KG1 (cell line): ENCODE measurements around the gene NADK.
"Not testable (repeated sequence)": the region's sequence is repeated elsewhere in the genome, so short reads cannot be mapped to it uniquely, and the experiment has no call there.

Source experiments
- DNase-seq: peaks from one replicate; lab custom pipeline; 2025; lab: John Stamatoyannopoulos, UW

Gene NADK

DNA sequence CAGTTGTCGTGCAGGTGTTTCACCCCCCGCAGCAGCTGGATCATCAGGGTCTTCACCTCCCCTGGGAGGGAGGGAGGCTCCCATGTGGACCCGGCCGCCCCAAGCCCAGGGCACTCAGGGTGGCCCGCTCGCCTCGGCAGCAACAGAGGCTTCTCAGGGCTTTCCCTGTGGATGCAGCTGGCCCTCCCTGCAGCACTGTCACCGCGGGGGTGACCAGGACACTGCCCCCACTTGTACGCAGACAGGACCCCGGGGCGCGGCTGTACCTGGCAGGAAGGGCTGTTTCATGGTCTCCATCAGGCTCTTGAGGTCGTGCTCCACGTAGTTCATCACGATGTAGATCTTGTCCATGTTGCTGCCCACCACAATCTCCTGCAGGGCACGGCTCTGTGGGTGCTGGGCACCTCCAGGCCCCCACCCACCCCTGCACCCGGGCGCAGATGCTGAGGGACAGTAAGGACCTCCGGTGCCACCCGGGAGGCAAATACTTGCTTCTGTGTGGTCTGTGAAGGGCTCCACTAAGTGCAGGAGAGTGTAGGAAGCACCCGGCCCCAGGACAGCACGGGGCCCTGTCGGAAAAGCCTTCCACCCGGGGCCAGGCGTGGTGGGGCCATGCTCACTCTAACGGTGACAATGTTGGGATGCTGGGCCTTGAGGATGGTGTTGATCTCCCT, 73.8 kb downstream of the NADK start:
- DNase-seq, result not testable (repeated sequence)

DNA sequence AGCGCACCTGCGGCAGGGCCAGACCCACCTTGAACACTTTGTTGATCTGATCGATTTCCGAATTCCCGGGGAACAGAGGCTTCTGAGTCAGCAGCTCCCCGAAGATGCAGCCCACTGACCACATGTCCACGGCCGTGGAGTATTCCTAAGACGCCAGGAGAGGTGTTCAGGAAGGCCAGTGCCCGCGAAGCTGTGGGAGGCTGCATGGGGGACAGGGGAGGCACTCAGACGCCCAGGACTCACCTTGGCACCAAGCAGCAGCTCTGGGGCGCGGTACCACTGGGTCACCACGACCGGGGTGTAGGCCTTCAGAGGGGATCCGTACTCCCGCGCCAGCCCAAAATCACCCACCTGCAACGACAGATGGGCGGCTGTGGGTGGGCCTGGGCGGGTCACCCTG, 74.5 kb downstream of the NADK start:
- DNase-seq, result no peak

DNA sequence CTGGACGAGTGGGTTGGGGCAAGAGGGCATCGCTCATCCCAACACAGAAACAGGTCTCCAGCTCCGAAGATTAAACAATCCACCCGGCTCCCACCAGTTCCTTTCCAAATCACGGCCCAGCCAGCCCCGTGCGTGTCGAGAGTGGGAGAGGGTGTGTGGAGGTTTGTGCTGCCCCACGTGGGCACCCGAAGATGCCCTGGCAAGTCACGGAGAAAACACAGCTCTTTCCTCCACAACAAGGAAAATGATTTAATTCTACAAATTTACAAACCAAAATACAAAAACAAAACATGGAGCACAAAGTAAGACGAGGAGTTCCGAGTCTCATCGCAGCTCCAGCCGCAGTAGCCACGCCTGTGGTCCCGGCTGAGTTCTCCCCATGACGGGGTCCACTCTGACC, 75.8 kb downstream of the NADK start:
- DNase-seq, result not testable (repeated sequence)
